Adrenal gland (tissue), 5 donors: ENCODE measurements around the gene CLEC16A.

ENCODE experiments used
- POLR2A ChIP-seq, 2 donors: fragments of 450-650 bp; IDR thresholded peaks; one replicate each; pipeline ENCODE4 v1.6.1; 2017; ENCODE audit warnings: antibody characterized with exemption in 2 of 2, mild to moderate bottlenecking in 2 of 2, moderate library complexity in 1 of 2
- TF ChIP-seq, protein P1 (sequence below), 6 experiments: fragments of 450-650 bp in 4 of 6; fragments of 200-600 bp in 2 of 6; sonication (generic) in 1 of 6; IDR thresholded peaks; 1 replicate in 5 of 6; 2 replicates in 1 of 6; pipeline versions ENCODE4 v1.5.1 to v1.8.0; 2016 to 2021; ENCODE audit warnings: antibody characterized with exemption in 6 of 6, mild to moderate bottlenecking in 2 of 6, moderate library complexity in 1 of 6
- donor health status: DM: no; HTN: no; CAD: no.

- TF ChIP-seq, protein P1, sequence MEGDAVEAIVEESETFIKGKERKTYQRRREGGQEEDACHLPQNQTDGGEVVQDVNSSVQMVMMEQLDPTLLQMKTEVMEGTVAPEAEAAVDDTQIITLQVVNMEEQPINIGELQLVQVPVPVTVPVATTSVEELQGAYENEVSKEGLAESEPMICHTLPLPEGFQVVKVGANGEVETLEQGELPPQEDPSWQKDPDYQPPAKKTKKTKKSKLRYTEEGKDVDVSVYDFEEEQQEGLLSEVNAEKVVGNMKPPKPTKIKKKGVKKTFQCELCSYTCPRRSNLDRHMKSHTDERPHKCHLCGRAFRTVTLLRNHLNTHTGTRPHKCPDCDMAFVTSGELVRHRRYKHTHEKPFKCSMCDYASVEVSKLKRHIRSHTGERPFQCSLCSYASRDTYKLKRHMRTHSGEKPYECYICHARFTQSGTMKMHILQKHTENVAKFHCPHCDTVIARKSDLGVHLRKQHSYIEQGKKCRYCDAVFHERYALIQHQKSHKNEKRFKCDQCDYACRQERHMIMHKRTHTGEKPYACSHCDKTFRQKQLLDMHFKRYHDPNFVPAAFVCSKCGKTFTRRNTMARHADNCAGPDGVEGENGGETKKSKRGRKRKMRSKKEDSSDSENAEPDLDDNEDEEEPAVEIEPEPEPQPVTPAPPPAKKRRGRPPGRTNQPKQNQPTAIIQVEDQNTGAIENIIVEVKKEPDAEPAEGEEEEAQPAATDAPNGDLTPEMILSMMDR (IDR thresholded peaks at IDR 0.05), result no peak
- no peak for TF ChIP-seq POLR2A (IDR thresholded peaks at IDR 0.05)
Measured at GRCh38 chr16:11046382-11046931, 102.1 kb downstream of the CLEC16A start.
